A549 (cell line): ENCODE results near the gene GLRA3. TPM values are rescaled to one million over a fixed set of nuclear protein-coding genes. Genes with fewer than 3 reads are reported as not detected.

Experiments
- ATAC-seq, 2 experiments: fragments of 200-7000 bp in 1 of 2; fragments of >200 bp in 1 of 2; cut with Nextera tagmentation in 1 of 2; cut with Tn5 transposase in 1 of 2; 3 replicates each; pipeline versions ENCODE4 v1.8.0 to v1.9.1; 2018 to 2020; ENCODE audit warnings: mild to moderate bottlenecking in 1 of 2, moderate library complexity in 1 of 2
- CTCF ChIA-PET: fragments of 300-600 bp; sonication (Branson Sonifier 250); formaldehyde crosslinking; extraction: SDS; loops from one replicate; lab custom pipeline; 2021; ENCODE audit warnings: antibody characterized with exemption, inconsistent platforms; lab: Yijun Ruan, JAX
- POLR2A ChIA-PET: fragments of 350-600 bp; formaldehyde crosslinking; extraction: SDS; loops from one replicate; lab custom pipeline; 2021; ENCODE audit warnings: antibody characterized with exemption, inconsistent platforms; lab: Yijun Ruan, JAX
- DNase-seq, 2 experiments: peaks; one replicate each; pipeline versions ENCODE4 v3.0.0 to v3.0.0-alpha.2; 2011 to 2016; ENCODE audit warnings: low read depth in 1 of 2, low spot score in 1 of 2
- FAIRE-seq: peaks from 2 replicates; lab custom pipeline; 2011; peaks lifted over from hg19 to GRCh38; lab: Jason Lieb, UNC
- H3K27ac ChIP-seq, 2 experiments: fragments of >200 bp; sonication (Bioruptor Twin); formaldehyde crosslinking; 3 replicates each; pipeline ENCODE4 v1.5.1; 2016 to 2017
- H3K4me1 ChIP-seq: fragments of >200 bp; sonication (Bioruptor Twin); formaldehyde crosslinking; 3 replicates; pipeline ENCODE4 v1.6.1; 2016
- H3K4me2 ChIP-seq: fragments of >200 bp; sonication (Bioruptor Twin); formaldehyde crosslinking; 3 replicates; pipeline ENCODE4 v1.6.1; 2016
- H3K4me3 ChIP-seq: fragments of >200 bp; sonication (Bioruptor Twin); formaldehyde crosslinking; 3 replicates; pipeline ENCODE4 v1.5.1; 2016
- H3K9me3 ChIP-seq: fragments of >200 bp; sonication (Bioruptor Twin); formaldehyde crosslinking; 3 replicates; pipeline ENCODE4 v1.6.1; 2016
- CEBPB ChIP-seq, 2 experiments: fragments of >200 bp in 1 of 2; sonication (Bioruptor Twin) in 1 of 2; formaldehyde crosslinking in 1 of 2; IDR thresholded peaks; 2 replicates each; pipeline ENCODE4 v1.6.1; 2012 to 2016
- ELK1 ChIP-seq: fragments of 150-350 bp; IDR thresholded peaks from 2 replicates; pipeline ENCODE4 v1.6.1; 2014; ENCODE audit warnings: low read depth, mild to moderate bottlenecking, low read length
- FOSB ChIP-seq: fragments of 250-450 bp; sonication (Bioruptor Pico); IDR thresholded peaks from 2 replicates; pipeline ENCODE4 v1.5.0; 2020; ENCODE audit warnings: mild to moderate bottlenecking, moderate library complexity
- FOSL2 ChIP-seq, 2 experiments: fragments of 450-650 bp in 1 of 2; fragments of >200 bp in 1 of 2; sonication (Bioruptor Twin) in 1 of 2; formaldehyde crosslinking; IDR thresholded peaks; 2 replicates each; pipeline versions ENCODE4 v1.5.0 to v1.6.1; 2016 to 2020; ENCODE audit warnings: mild to moderate bottlenecking in 1 of 2, moderate library complexity in 1 of 2
- HES2 ChIP-seq: fragments of >200 bp; sonication (Bioruptor Twin); formaldehyde crosslinking; IDR thresholded peaks from 2 replicates; pipeline ENCODE4 v1.6.1; 2016
- HOXB13 ChIP-seq: fragments of 250-450 bp; sonication (Bioruptor Pico); IDR thresholded peaks from 2 replicates; pipeline ENCODE4 v1.5.0; 2020; ENCODE audit warnings: low read depth, mild to moderate bottlenecking, moderate library complexity
- JUN ChIP-seq, 2 experiments: fragments of >200 bp; sonication (Bioruptor Twin); formaldehyde crosslinking; IDR thresholded peaks; 2 replicates in 1 of 2; 3 replicates in 1 of 2; pipeline ENCODE4 v1.6.1; 2016 to 2017
- KDM1A ChIP-seq: fragments of 200-600 bp; sonication (generic); IDR thresholded peaks from 2 replicates; pipeline ENCODE4 v1.6.1; 2016; ENCODE audit warnings: low read depth, mild to moderate bottlenecking
- MAZ ChIP-seq: fragments of 150-350 bp; IDR thresholded peaks from 2 replicates; pipeline ENCODE4 v1.6.1; 2014; ENCODE audit warnings: antibody characterized with exemption, low read depth, low read length, borderline replicate concordance
- MYC ChIP-seq: IDR thresholded peaks from 2 replicates; pipeline ENCODE4 v1.6.1; 2012; ENCODE audit warnings: mild to moderate bottlenecking, inconsistent platforms, low read length, improper control_type of control experiment, borderline replicate concordance
- PBX3 ChIP-seq: IDR thresholded peaks from 2 replicates; pipeline ENCODE4 v1.6.1; 2012
- PHF8 ChIP-seq: fragments of 200-600 bp; sonication (generic); IDR thresholded peaks from 2 replicates; pipeline ENCODE4 v1.6.1; 2016; ENCODE audit warnings: low read depth, mild to moderate bottlenecking, antibody characterized with exemption, moderate library complexity, borderline replicate concordance
- POLR2AphosphoS2 ChIP-seq: conservative IDR thresholded peaks from 2 replicates; pipeline ENCODE4 v1.6.1; 2012; ENCODE audit warnings: low read length, improper control_type of control experiment, inconsistent platforms
- TP53 ChIP-seq: fragments of 250-450 bp; sonication (Bioruptor Pico); IDR thresholded peaks from 2 replicates; pipeline ENCODE4 v1.5.0; 2021; ENCODE audit warnings: mild to moderate bottlenecking, moderate library complexity
- USF2 ChIP-seq: fragments of 450-650 bp; IDR thresholded peaks from 2 replicates; pipeline ENCODE4 v1.6.1; 2014; ENCODE audit warnings: antibody characterized with exemption
- ZC3H11A ChIP-seq: fragments of 450-650 bp; IDR thresholded peaks from 2 replicates; pipeline ENCODE4 v1.6.1; 2014; ENCODE audit warnings: antibody characterized with exemption, mild to moderate bottlenecking
- WGBS: methylation state at CpG from one replicate; pipeline ENCODE4 v1.1.6; 2017; ENCODE audit errors: missing lambda C conversion rate; 5-methylcytosine and 5-hydroxymethylcytosine counted together
- polyA plus RNA-seq, 4 experiments: library from polyadenylated mRNA; depleted of rRNA in 3 of 4; stranded (reverse); fragments of >200 nt; fragmentation: RNase III in 1 of 4; extraction: RNeasy Plus Mini Kit Qiagen cat#74134 plus additional on column Dnase treatment in 1 of 4; gene quantifications; 2 replicates in 3 of 4; 3 replicates in 1 of 4; pipeline ENCODE4 v1.2.3, GENCODE V29; 2011 to 2017
- TF ChIP-seq, protein P1 (sequence below): fragments of 250-450 bp; sonication (Bioruptor Pico); IDR thresholded peaks from 2 replicates; pipeline ENCODE4 v1.5.0; 2020; ENCODE audit warnings: low read depth, mild to moderate bottlenecking, moderate library complexity

The GLRA3 gene
- polyA plus RNA-seq, 2 of the 4 experiments (the other 2 are of a cell fraction): 0.01 to 0.04 TPM

DNA sequence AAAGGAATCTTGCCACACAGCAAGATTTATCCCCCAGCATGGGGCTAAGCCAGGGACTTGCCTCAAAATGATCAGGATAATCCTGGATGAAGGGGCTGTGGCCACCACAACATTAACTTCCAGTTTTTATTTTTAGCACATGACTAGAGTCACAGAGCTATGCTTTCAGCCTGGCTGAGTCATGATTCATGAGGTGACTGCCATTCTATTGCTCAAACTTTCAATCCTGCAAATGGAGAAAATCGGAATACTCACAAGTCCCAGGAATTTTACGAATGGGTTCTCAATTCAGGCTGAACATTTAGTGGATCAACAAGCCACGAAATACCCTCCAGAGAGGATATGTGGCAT, 236.1 kb downstream of the GLRA3 start:
- Histone ChIP-seq H3K4me1 (peaks cover 6% of the 10 kb centered on the region; the same call in 2 of the 3 replicates), H3K27ac (peak overlapping the region; percentile 37 to 38; a peak in 4 of 6 replicates), H3K4me3 (no peak overlapping the region), H3K9me3 (no peaks in the 10 kb centered on the region), H3K4me2 (peak overlapping the region; percentile 30; the same call in 2 of the 3 replicates)
- FAIRE-seq (no peak), DNase-seq (peak in 1 of 2 experiments; percentile 14), ATAC-seq (no peak)
- TF ChIP-seq HES2: no peak
- no peak for TF ChIP-seq FOSL2 (IDR thresholded peaks at IDR 0.05)
- 0 out of 2 replicates have a peak, but pooled peaks have one; percentile 17 for TF ChIP-seq FOSL2 (CRISPR knock-in tag; IDR thresholded peaks at IDR 0.05)
- ChIA-PET CTCF (interaction anchor here (0.6 kb wide), 1 partner anchor 1398 kb away, joined by 3 read pairs; no protein-coding TSS in a partner anchor), POLR2A (no interaction called here)
- WGBS: 71% methylated on average over 3 of the region's 3 CpGs

- FAIRE-seq: no peak
- ChIA-PET POLR2A (no interaction called here), CTCF (no interaction called here)
- TF ChIP-seq CEBPB (IDR thresholded peaks at IDR 0.05): no peak
- no peak for TF ChIP-seq TP53 (CRISPR knock-in tag)
- TF ChIP-seq HES2: no peak
- TF ChIP-seq MYC: no peak
- no peak for TF ChIP-seq KDM1A
- no peak for TF ChIP-seq POLR2AphosphoS2
- no peak for TF ChIP-seq ELK1
- no peak for TF ChIP-seq MAZ
- TF ChIP-seq USF2: no peak
- TF ChIP-seq FOSB (CRISPR knock-in tag): no peak
- no peak for TF ChIP-seq ZC3H11A
- TF ChIP-seq PBX3: no peak
- TF ChIP-seq, protein P1, sequence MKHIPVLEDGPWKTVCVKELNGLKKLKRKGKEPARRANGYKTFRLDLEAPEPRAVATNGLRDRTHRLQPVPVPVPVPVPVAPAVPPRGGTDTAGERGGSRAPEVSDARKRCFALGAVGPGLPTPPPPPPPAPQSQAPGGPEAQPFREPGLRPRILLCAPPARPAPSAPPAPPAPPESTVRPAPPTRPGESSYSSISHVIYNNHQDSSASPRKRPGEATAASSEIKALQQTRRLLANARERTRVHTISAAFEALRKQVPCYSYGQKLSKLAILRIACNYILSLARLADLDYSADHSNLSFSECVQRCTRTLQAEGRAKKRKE: no peak
- TF ChIP-seq HOXB13: no peak
- TF ChIP-seq PHF8: no peak
- TF ChIP-seq JUN (IDR thresholded peaks at IDR 0.05): no peak
- Histone ChIP-seq H3K27ac (peak overlapping the region; percentile 37 to 38; a peak in 4 of 6 replicates), H3K4me2 (peak overlapping the region; percentile 30; the same call in 2 of the 3 replicates), H3K9me3 (no peaks in the 10 kb centered on the region), H3K4me1 (peaks cover 6% of the 10 kb centered on the region; the same call in 2 of the 3 replicates), H3K4me3 (no peak overlapping the region)
- DNase-seq: no peak
- no peak for ATAC-seq
- 57% methylated on average over 3 of the region's 3 CpGs for WGBS
These were observed 236.6 kb downstream of the GLRA3 start for GRCh38 chr4:174592256-174592984.
